Measurements from ENCODE around the gene WWC1. TPM values are rescaled to one million over a fixed set of nuclear protein-coding genes. Genes with fewer than 3 reads are reported as not detected.

The WWC1 gene
- total and polyA plus RNA-seq, 10 of the 15 experiments (the other 5 are each of a cell fraction or from before 2014, with no cell fraction given), result 0.50 to 7.8 (median 2.5) TPM

DNA sequence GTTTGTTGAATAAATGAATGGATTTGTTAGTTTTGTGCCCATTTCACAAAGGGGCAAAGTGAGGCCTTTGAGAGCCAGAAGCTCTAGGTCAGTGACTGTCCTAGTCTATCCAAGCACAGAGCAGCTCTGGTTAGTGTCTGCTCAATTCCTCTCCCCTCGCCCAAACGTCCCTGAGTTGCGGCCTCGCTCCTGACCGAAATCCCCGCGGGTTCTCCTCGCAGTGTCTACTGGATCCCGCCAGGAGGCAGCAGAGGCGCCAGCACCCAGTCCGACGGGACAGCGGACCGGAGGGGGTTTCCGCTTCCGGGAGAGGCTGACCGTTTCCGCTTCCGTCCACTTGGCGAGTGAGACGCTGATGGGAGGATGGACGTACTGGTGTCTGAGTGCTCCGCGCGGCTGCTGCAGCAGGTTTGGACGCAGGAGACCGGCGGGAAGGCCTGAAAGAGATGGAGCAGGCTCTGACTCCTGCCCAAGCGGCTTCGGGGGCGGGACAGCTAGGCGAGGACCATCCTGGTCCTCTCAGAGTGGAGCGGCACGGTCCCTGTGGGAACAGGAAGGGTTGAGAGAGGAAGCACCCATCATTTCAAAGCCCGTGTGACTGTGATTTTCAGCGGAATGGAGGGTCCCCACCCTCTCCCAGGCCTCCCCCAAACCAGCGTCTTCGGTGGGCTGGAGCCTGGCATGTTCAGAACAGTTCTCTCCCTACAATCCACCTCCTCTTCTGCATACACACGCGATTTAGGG, 194.9 kb downstream of the WWC1 start, which contains the start of gene RARS1 (continued):
- TF ChIP-seq, protein P1, sequence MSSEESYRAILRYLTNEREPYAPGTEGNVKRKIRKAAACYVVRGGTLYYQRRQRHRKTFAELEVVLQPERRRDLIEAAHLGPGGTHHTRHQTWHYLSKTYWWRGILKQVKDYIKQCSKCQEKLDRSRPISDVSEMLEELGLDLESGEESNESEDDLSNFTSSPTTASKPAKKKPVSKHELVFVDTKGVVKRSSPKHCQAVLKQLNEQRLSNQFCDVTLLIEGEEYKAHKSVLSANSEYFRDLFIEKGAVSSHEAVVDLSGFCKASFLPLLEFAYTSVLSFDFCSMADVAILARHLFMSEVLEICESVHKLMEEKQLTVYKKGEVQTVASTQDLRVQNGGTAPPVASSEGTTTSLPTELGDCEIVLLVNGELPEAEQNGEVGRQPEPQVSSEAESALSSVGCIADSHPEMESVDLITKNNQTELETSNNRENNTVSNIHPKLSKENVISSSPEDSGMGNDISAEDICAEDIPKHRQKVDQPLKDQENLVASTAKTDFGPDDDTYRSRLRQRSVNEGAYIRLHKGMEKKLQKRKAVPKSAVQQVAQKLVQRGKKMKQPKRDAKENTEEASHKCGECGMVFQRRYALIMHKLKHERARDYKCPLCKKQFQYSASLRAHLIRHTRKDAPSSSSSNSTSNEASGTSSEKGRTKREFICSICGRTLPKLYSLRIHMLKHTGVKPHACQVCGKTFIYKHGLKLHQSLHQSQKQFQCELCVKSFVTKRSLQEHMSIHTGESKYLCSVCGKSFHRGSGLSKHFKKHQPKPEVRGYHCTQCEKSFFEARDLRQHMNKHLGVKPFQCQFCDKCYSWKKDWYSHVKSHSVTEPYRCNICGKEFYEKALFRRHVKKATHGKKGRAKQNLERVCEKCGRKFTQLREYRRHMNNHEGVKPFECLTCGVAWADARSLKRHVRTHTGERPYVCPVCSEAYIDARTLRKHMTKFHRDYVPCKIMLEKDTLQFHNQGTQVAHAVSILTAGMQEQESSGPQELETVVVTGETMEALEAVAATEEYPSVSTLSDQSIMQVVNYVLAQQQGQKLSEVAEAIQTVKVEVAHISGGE (CRISPR knock-in tag; IDR thresholded peaks at IDR 0.05), result peak; percentile 86
- TF ChIP-seq, protein P2, sequence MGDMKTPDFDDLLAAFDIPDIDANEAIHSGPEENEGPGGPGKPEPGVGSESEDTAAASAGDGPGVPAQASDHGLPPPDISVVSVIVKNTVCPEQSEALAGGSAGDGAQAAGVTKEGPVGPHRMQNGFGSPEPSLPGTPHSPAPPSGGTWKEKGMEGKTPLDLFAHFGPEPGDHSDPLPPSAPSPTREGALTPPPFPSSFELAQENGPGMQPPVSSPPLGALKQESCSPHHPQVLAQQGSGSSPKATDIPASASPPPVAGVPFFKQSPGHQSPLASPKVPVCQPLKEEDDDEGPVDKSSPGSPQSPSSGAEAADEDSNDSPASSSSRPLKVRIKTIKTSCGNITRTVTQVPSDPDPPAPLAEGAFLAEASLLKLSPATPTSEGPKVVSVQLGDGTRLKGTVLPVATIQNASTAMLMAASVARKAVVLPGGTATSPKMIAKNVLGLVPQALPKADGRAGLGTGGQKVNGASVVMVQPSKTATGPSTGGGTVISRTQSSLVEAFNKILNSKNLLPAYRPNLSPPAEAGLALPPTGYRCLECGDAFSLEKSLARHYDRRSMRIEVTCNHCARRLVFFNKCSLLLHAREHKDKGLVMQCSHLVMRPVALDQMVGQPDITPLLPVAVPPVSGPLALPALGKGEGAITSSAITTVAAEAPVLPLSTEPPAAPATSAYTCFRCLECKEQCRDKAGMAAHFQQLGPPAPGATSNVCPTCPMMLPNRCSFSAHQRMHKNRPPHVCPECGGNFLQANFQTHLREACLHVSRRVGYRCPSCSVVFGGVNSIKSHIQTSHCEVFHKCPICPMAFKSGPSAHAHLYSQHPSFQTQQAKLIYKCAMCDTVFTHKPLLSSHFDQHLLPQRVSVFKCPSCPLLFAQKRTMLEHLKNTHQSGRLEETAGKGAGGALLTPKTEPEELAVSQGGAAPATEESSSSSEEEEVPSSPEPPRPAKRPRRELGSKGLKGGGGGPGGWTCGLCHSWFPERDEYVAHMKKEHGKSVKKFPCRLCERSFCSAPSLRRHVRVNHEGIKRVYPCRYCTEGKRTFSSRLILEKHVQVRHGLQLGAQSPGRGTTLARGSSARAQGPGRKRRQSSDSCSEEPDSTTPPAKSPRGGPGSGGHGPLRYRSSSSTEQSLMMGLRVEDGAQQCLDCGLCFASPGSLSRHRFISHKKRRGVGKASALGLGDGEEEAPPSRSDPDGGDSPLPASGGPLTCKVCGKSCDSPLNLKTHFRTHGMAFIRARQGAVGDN (IDR thresholded peaks at IDR 0.05), result peak; percentile 36; the same call in 1 of the 2 replicates
- TF ChIP-seq SPI1 (IDR thresholded peaks at IDR 0.05; ENCODE audit: borderline replicate concordance, insufficient read depth, low read depth, low read length) (peak; percentile 32; the same call in 1 of the 2 replicates), ZNF207 (IDR thresholded peaks at IDR 0.05; ENCODE audit: borderline replicate concordance) (no peak), PAX5 (IDR thresholded peaks at IDR 0.05; ENCODE audit: borderline replicate concordance, low read depth, low read length) (no peak), ELK1 (IDR thresholded peaks at IDR 0.05; ENCODE audit: low read depth, low read length) (peak; percentile 71), BCL11A (IDR thresholded peaks at IDR 0.05; ENCODE audit: low read depth, low read length) (peak; percentile 36; the same call in 1 of the 2 replicates), MEF2A (IDR thresholded peaks at IDR 0.05; ENCODE audit: insufficient read depth, low read depth, low read length) (no peak), ASH2L (IDR thresholded peaks at IDR 0.05; ENCODE audit: borderline replicate concordance, low read depth) (no peak), LARP7 (IDR thresholded peaks at IDR 0.05) (peak; percentile 56; the same call in 1 of the 2 replicates), ZNF622 (IDR thresholded peaks at IDR 0.05) (no peak), CBX5 (IDR thresholded peaks at IDR 0.05; ENCODE audit: low read depth) (0 out of 2 replicates have a peak, but pooled peaks have one; percentile 63), STAT1 (conservative IDR thresholded peaks at IDR 0.05) (no peak), ZNF384 (IDR thresholded peaks at IDR 0.05; ENCODE audit: borderline replicate concordance, low read depth, low read length) (no peak), PBX3 (IDR thresholded peaks at IDR 0.05; ENCODE audit: insufficient replicate concordance, low read depth, low read length) (no peak), SREBF2 (IDR thresholded peaks at IDR 0.05; ENCODE audit: low read length) (peak; percentile 77), BCL3 (IDR thresholded peaks at IDR 0.05; ENCODE audit: borderline replicate concordance, insufficient read depth, low read depth, low read length, poor library complexity, severe bottlenecking) (no peak), ZBED1 (IDR thresholded peaks at IDR 0.05; ENCODE audit: borderline replicate concordance) (no peak)
